Measurements from ENCODE around the gene AMPD2.

The AMPD2 gene

DNA sequence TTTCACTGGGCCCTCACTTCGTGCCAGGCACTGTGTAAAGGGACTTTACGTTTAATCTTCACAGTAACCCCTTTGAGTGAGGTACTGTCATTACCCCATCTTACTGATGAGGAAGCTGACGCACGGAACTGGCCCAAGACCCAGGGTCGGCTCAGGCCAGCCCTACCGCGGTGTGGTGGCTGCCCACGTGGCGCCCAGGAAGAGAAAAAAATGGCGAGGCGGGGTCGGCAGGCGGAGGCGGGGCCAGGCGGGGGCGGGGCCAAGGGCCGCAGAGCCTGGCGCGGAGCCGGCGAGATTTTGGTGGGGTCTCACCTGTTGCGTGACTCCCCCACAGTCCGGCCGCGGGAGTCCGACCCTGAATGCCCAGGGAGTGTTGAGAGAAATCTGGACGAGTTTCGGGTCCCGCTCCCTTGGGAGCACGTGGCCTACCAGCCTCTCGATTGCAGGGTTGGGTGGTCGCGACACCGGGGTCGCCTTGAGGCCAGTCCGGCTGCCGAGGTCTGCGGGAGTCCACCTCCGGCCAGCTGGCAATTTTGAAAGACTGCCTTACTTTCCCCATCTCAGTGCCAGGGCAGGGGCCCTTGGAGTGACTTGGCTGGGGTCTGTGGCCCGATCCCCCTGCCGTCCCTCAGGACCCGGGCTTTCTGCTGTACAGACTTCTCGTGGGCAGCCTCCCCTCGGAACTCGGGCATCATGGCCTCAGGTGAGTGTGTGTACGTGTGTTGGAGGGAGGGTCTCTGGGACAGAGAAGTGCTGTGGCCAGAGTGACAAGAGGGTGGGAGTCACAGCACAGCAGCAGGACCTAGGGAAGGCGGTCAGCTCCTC lies at the start of gene AMPD2, which contains the start of gene GNAT2:
Gene AMPD2 (plus strand): TSS at position 262 of the 825 bp plus-strand sequence. CDS start 1,339 bp downstream, outside the sequence.
Gene GNAT2 (minus strand): TSS at position 41 of the 825 bp plus-strand sequence. CDS start 6,746 bp downstream, outside the sequence.
- Histone ChIP-seq H3K4me1 (ENCODE audit: control insufficient read depth in 5 of 5, insufficient read depth in 5 of 5, low read length in 5 of 5) (peaks cover 0 to 72% (median 60%) of the 10 kb centered on the region in 5 donors), H3K9me3 (ENCODE audit: control insufficient read depth in 5 of 5, low read length in 5 of 5) (no peaks in the 10 kb centered on the region), H3K27ac (ENCODE audit: low read depth, low read length) (peak within 1 kb of the TSS; percentile 67), H3K4me3 (ENCODE audit: low read depth in 1 of 5, low read length in 5 of 5) (peak within 1 kb of the TSS; percentile 78 to 93 (median 81)), H3K27me3 (ENCODE audit: control insufficient read depth in 5 of 5, insufficient read depth in 4 of 5, low read length in 5 of 5) (no peaks in the 10 kb centered on the region), H3K36me3 (ENCODE audit: control insufficient read depth in 5 of 5, insufficient read depth in 5 of 5, low read length in 5 of 5) (no peaks in the 10 kb centered on the region), H3K9ac (ENCODE audit: low read length in 5 of 5) (peak within 1 kb of the TSS; percentile 75 to 90 (median 86))

DNA sequence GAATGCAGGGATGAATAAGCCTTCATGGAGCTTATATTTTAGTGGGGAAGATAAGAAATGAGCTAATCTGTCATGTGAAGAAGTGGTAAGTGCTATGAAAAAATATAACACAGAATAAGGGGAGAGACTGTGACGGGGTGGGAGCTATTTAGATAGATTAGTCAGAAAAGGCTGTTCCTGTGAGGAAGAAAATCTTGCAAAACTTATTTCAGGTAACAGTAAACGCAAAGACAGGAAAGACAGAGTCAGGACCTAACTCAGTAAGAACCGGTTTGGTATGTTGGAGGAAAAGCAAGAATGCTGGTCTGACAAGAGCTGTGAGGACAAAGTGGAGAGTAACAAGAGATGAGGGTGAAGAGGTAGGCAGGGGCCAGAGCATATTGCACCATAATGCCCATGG lies 49.2 kb upstream of the AMPD2 start:
- Histone ChIP-seq H3K4me3 (ENCODE audit: low read depth in 1 of 5, low read length in 5 of 5) (no peak overlapping the region), H3K9me3 (ENCODE audit: control insufficient read depth in 5 of 5, low read length in 5 of 5) (no peaks in the 10 kb centered on the region), H3K4me1 (ENCODE audit: control insufficient read depth in 5 of 5, insufficient read depth in 5 of 5, low read length in 5 of 5) (peaks cover 0 to 24% (median 19%) of the 10 kb centered on the region in 5 donors), H3K27ac (ENCODE audit: low read depth, low read length) (no peak overlapping the region), H3K9ac (ENCODE audit: low read length in 5 of 5) (no peak overlapping the region), H3K36me3 (ENCODE audit: control insufficient read depth in 5 of 5, insufficient read depth in 5 of 5, low read length in 5 of 5) (peaks cover 0 to 7% (median 0%) of the 10 kb centered on the region in 5 donors), H3K27me3 (ENCODE audit: control insufficient read depth in 5 of 5, insufficient read depth in 4 of 5, low read length in 5 of 5) (no peaks in the 10 kb centered on the region)

DNA sequence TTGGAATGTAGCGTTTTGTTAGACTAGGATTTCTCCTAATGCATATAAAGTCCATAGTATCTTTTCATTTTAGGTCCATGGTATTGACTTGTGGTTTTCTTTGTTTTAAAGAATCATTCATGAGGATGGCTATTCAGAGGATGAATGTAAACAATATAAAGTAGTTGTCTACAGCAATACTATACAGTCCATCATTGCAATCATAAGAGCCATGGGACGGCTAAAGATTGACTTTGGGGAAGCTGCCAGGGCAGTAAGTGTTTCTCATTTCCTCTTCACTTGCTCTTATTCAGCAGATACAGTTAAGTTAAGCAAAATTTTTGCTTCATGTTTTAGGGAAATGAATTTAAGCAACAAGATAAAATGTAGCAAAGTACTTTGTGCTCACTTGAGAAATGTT lies 45.9 kb upstream of the AMPD2 start:
- Histone ChIP-seq H3K27me3 (ENCODE audit: control insufficient read depth in 5 of 5, insufficient read depth in 4 of 5, low read length in 5 of 5) (no peaks in the 10 kb centered on the region), H3K27ac (ENCODE audit: low read depth, low read length) (no peak overlapping the region), H3K36me3 (ENCODE audit: control insufficient read depth in 5 of 5, insufficient read depth in 5 of 5, low read length in 5 of 5) (peaks cover 0 to 10% (median 3%) of the 10 kb centered on the region in 5 donors), H3K9me3 (ENCODE audit: control insufficient read depth in 5 of 5, low read length in 5 of 5) (no peaks in the 10 kb centered on the region), H3K4me3 (ENCODE audit: low read depth in 1 of 5, low read length in 5 of 5) (no peak overlapping the region), H3K9ac (ENCODE audit: low read length in 5 of 5) (no peak overlapping the region), H3K4me1 (ENCODE audit: control insufficient read depth in 5 of 5, insufficient read depth in 5 of 5, low read length in 5 of 5) (peaks cover 0 to 16% (median 12%) of the 10 kb centered on the region in 5 donors)

DNA sequence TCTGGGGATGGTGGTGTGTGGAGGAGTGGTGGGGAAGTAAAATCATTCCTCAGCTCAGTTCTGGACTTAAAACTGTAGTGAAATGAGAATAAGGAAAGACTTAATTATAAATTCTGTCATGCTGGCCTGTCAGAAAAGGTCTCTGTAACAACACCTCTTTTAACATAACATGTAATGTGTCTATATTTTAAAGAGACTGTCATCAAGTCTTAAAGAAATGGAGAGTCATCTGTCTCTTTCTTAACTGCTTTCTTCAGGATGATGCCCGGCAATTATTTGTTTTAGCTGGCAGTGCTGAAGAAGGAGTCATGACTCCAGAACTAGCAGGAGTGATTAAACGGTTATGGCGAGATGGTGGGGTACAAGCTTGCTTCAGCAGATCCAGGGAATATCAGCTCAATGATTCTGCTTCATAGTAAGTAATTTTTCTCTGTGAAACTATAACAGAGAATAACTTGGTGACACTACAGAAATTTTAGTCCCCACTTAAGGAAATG lies 40.6 kb upstream of the AMPD2 start:
- Histone ChIP-seq H3K27ac (ENCODE audit: low read depth, low read length) (no peak overlapping the region), H3K4me1 (ENCODE audit: control insufficient read depth in 5 of 5, insufficient read depth in 5 of 5, low read length in 5 of 5) (peaks cover 0 to 5% (median 0%) of the 10 kb centered on the region in 5 donors), H3K27me3 (ENCODE audit: control insufficient read depth in 5 of 5, insufficient read depth in 4 of 5, low read length in 5 of 5) (no peaks in the 10 kb centered on the region), H3K4me3 (ENCODE audit: low read depth in 1 of 5, low read length in 5 of 5) (no peak overlapping the region), H3K9ac (ENCODE audit: low read length in 5 of 5) (no peak overlapping the region), H3K36me3 (ENCODE audit: control insufficient read depth in 5 of 5, insufficient read depth in 5 of 5, low read length in 5 of 5) (peaks cover 26 to 37% (median 31%) of the 10 kb centered on the region in 5 donors), H3K9me3 (ENCODE audit: control insufficient read depth in 5 of 5, low read length in 5 of 5) (no peaks in the 10 kb centered on the region)

DNA sequence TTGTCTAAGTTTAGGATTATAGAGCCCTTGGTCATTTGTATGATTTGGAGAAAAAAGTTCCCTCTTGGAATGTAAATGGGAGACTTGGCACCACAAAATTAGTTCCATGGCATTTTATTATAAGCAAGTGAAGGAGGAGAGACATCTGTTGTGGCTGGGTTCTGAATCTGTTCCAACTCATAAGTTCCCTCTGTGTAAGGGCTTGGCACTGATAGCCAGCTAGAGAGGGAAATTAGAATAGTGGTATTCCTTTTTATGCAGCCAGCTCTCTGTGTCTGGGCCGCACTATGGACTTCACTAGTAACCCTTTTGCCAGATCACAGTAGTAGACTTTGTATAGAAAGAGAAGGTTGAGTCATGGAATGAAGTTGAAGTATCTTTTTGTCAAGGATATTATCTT lies 40.1 kb upstream of the AMPD2 start:
- Histone ChIP-seq H3K9ac (ENCODE audit: low read length in 5 of 5) (no peak overlapping the region), H3K36me3 (ENCODE audit: control insufficient read depth in 5 of 5, insufficient read depth in 5 of 5, low read length in 5 of 5) (peaks cover 28 to 42% (median 33%) of the 10 kb centered on the region in 5 donors), H3K4me1 (ENCODE audit: control insufficient read depth in 5 of 5, insufficient read depth in 5 of 5, low read length in 5 of 5) (peaks cover 0 to 5% (median 0%) of the 10 kb centered on the region in 5 donors), H3K9me3 (ENCODE audit: control insufficient read depth in 5 of 5, low read length in 5 of 5) (no peaks in the 10 kb centered on the region), H3K27me3 (ENCODE audit: control insufficient read depth in 5 of 5, insufficient read depth in 4 of 5, low read length in 5 of 5) (no peaks in the 10 kb centered on the region), H3K4me3 (ENCODE audit: low read depth in 1 of 5, low read length in 5 of 5) (no peak overlapping the region), H3K27ac (ENCODE audit: low read depth, low read length) (no peak overlapping the region)

DNA sequence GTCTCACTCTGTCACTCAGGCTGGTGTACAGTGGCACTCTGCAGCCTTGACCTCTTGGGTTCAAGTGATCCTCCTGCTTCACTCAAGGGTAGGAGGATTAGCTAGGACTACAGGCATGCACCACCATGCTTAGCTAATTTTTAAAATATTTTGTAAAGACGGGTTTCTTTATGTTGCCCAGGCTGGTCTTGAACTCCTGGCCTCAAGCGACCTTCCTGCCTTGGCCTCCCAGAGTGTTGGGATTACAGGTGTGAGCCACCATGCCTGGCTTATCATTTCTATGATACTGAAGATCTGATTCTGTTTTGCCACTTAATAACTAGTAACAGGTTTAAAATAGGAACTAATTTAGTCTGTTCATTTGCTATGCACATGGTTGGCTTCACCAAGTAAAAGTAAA lies 37.6 kb upstream of the AMPD2 start:
- peaks cover 0 to 5% (median 0%) of the 10 kb centered on the region in 5 donors for H3K4me1 ChIP-seq (ENCODE audit: control insufficient read depth in 5 of 5, insufficient read depth in 5 of 5, low read length in 5 of 5)
- H3K9ac ChIP-seq (ENCODE audit: low read length in 5 of 5) = no peak overlapping the region
- H3K4me3 ChIP-seq (ENCODE audit: low read depth in 1 of 5, low read length in 5 of 5) = no peak overlapping the region
- H3K27me3 ChIP-seq (ENCODE audit: control insufficient read depth in 5 of 5, insufficient read depth in 4 of 5, low read length in 5 of 5) = no peaks in the 10 kb centered on the region
- H3K36me3 ChIP-seq (ENCODE audit: control insufficient read depth in 5 of 5, insufficient read depth in 5 of 5, low read length in 5 of 5) = peaks cover 50 to 67% (median 55%) of the 10 kb centered on the region in 5 donors
- H3K9me3 ChIP-seq (ENCODE audit: control insufficient read depth in 5 of 5, low read length in 5 of 5) = no peaks in the 10 kb centered on the region
- no peak overlapping the region for H3K27ac ChIP-seq (ENCODE audit: low read depth, low read length)

DNA sequence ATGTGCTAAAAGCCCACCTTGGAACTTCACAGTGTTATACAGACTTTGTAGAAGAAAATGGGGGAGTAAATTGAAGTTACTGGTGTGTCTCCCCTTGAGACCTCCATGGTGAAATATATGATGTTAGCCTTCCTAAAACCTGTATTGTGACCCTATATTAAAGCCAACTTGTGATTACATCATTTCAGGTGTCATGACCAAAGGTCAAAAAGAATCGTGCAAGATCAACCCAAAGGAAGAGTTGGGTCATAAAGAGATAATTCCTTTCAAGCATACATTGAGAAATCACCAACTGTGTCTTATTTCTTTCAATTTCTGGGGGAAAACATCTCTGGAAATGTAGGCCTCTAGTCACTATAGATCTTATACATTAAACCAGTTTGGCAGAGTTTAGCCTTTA lies 34.9 kb upstream of the AMPD2 start:
- H3K4me3 ChIP-seq (ENCODE audit: low read depth in 1 of 5, low read length in 5 of 5) = no peak overlapping the region
- no peaks in the 10 kb centered on the region for H3K27me3 ChIP-seq (ENCODE audit: control insufficient read depth in 5 of 5, insufficient read depth in 4 of 5, low read length in 5 of 5)
- H3K9ac ChIP-seq (ENCODE audit: low read length in 5 of 5) = no peak overlapping the region
- H3K4me1 ChIP-seq (ENCODE audit: control insufficient read depth in 5 of 5, insufficient read depth in 5 of 5, low read length in 5 of 5) = peaks cover 0 to under 1% (median 0%) of the 10 kb centered on the region in 5 donors
- peaks cover 63 to 88% (median 71%) of the 10 kb centered on the region in 5 donors for H3K36me3 ChIP-seq (ENCODE audit: control insufficient read depth in 5 of 5, insufficient read depth in 5 of 5, low read length in 5 of 5)
- no peak overlapping the region for H3K27ac ChIP-seq (ENCODE audit: low read depth, low read length)
- no peaks in the 10 kb centered on the region for H3K9me3 ChIP-seq (ENCODE audit: control insufficient read depth in 5 of 5, low read length in 5 of 5)

DNA sequence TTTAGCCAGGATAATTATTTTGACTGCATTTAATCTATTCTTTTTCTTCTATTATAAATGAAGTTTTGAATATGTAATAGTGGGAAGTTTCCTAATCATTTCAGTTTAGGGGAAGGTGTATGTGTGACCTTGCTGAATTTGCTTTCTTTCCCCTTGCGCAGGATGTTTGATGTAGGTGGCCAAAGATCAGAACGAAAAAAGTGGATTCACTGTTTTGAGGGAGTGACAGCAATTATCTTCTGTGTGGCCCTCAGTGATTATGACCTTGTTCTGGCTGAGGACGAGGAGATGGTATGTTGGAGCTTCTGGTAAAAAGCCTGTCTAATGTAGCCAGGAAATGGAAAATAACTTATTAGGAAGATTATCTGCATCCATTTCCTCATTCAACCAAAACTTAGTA lies 33.6 kb upstream of the AMPD2 start:
- Histone ChIP-seq H3K36me3 (ENCODE audit: control insufficient read depth in 5 of 5, insufficient read depth in 5 of 5, low read length in 5 of 5) (peaks cover 63 to 90% (median 71%) of the 10 kb centered on the region in 5 donors), H3K4me3 (ENCODE audit: low read depth in 1 of 5, low read length in 5 of 5) (no peak overlapping the region), H3K9ac (ENCODE audit: low read length in 5 of 5) (no peak overlapping the region), H3K27me3 (ENCODE audit: control insufficient read depth in 5 of 5, insufficient read depth in 4 of 5, low read length in 5 of 5) (no peaks in the 10 kb centered on the region), H3K4me1 (ENCODE audit: control insufficient read depth in 5 of 5, insufficient read depth in 5 of 5, low read length in 5 of 5) (no peaks in the 10 kb centered on the region), H3K9me3 (ENCODE audit: control insufficient read depth in 5 of 5, low read length in 5 of 5) (no peaks in the 10 kb centered on the region), H3K27ac (ENCODE audit: low read depth, low read length) (no peak overlapping the region)

DNA sequence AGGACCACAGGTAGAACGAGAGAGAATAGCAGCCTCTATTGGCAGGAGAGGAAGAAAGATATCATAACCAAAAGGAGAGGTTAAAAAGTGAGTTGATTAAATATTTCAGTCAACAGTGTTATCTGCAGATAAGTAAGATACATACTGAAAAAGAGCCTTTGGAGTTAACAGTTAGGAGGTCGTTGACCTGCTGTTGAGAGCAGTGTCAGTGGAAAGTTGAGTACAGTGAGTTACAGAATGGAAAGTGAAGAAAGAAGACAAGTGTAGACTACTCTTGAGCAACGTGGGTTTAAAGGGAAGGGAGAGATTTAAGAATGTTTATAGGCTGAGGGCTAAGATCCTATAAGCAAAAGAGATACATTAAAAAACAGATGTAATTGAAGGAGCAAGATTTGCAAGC lies 30.5 kb upstream of the AMPD2 start:
- Histone ChIP-seq H3K9me3 (ENCODE audit: control insufficient read depth in 5 of 5, low read length in 5 of 5) (no peaks in the 10 kb centered on the region), H3K36me3 (ENCODE audit: control insufficient read depth in 5 of 5, insufficient read depth in 5 of 5, low read length in 5 of 5) (peaks cover 65 to 94% (median 82%) of the 10 kb centered on the region in 5 donors), H3K27ac (ENCODE audit: low read depth, low read length) (no peak overlapping the region), H3K4me3 (ENCODE audit: low read depth in 1 of 5, low read length in 5 of 5) (no peak overlapping the region), H3K9ac (ENCODE audit: low read length in 5 of 5) (no peak overlapping the region), H3K4me1 (ENCODE audit: control insufficient read depth in 5 of 5, insufficient read depth in 5 of 5, low read length in 5 of 5) (no peaks in the 10 kb centered on the region), H3K27me3 (ENCODE audit: control insufficient read depth in 5 of 5, insufficient read depth in 4 of 5, low read length in 5 of 5) (no peaks in the 10 kb centered on the region)

DNA sequence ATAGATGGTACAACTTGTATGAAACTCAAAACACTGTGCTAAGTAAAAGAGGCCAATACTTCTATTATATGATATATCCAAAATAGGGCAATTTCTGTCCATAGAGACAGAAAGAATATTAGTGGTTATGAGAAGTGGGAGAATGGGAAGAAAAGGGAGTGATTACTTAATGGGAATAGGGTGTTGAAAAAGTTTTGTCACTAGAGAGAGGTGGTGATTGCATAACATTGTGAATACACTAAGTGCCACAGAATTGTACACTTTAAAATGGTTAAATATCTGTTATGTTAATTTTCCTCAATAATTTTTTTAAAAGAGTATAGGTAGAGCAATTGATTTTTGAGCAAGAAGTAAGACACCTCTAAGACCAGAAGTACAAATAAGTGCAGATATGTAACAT lies 30.0 kb upstream of the AMPD2 start:
- no peaks in the 10 kb centered on the region for H3K27me3 ChIP-seq (ENCODE audit: control insufficient read depth in 5 of 5, insufficient read depth in 4 of 5, low read length in 5 of 5)
- H3K27ac ChIP-seq (ENCODE audit: low read depth, low read length) = no peak overlapping the region
- no peaks in the 10 kb centered on the region for H3K9me3 ChIP-seq (ENCODE audit: control insufficient read depth in 5 of 5, low read length in 5 of 5)
- no peak overlapping the region for H3K4me3 ChIP-seq (ENCODE audit: low read depth in 1 of 5, low read length in 5 of 5)
- H3K4me1 ChIP-seq (ENCODE audit: control insufficient read depth in 5 of 5, insufficient read depth in 5 of 5, low read length in 5 of 5) = no peaks in the 10 kb centered on the region
- no peak overlapping the region for H3K9ac ChIP-seq (ENCODE audit: low read length in 5 of 5)
- H3K36me3 ChIP-seq (ENCODE audit: control insufficient read depth in 5 of 5, insufficient read depth in 5 of 5, low read length in 5 of 5) = peaks cover 61 to 89% (median 78%) of the 10 kb centered on the region in 5 donors

All from subcutaneous abdominal adipose tissue (tissue), 5 donors.